22Rv1 (cell line): ENCODE measurements around the gene INKA1.

Source experiments
- CTCF ChIP-seq: fragments of 450-650 bp; IDR thresholded peaks from 2 replicates; pipeline ENCODE4 v1.5.1; 2017; ENCODE audit warnings: mild to moderate bottlenecking
- ZFX ChIP-seq: fragments of 450-650 bp; IDR thresholded peaks from 2 replicates; pipeline ENCODE4 v1.6.1; 2017; ENCODE audit warnings: antibody characterized with exemption, borderline replicate concordance

- TF ChIP-seq CTCF = no peak
- TF ChIP-seq ZFX = no peak
These were observed 15.9 kb upstream of the INKA1 start for GRCh38 chr3:49787182-49787464.
